ENCODE measurements around the gene TMEM25.
"Not testable (repeated sequence)": the region's sequence is repeated elsewhere in the genome, so short reads cannot be mapped to it uniquely, and the experiment has no call there.

Gene TMEM25

DNA sequence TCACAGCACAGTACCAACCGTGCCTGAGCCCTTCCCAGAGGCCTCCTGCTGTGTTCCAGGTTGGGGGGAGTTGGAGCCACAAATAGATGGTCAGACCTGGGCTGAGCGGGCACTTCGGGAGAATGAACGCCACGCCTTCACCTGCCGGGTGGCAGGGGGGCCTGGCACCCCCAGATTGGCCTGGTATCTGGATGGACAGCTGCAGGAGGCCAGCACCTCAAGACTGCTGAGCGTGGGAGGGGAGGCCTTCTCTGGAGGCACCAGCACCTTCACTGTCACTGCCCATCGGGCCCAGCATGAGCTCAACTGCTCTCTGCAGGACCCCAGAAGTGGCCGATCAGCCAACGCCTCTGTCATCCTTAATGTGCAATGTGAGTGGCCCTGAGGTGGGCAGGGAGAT lies 1.1 kb downstream of the TMEM25 start:
- DNase-seq = no peak

DNA sequence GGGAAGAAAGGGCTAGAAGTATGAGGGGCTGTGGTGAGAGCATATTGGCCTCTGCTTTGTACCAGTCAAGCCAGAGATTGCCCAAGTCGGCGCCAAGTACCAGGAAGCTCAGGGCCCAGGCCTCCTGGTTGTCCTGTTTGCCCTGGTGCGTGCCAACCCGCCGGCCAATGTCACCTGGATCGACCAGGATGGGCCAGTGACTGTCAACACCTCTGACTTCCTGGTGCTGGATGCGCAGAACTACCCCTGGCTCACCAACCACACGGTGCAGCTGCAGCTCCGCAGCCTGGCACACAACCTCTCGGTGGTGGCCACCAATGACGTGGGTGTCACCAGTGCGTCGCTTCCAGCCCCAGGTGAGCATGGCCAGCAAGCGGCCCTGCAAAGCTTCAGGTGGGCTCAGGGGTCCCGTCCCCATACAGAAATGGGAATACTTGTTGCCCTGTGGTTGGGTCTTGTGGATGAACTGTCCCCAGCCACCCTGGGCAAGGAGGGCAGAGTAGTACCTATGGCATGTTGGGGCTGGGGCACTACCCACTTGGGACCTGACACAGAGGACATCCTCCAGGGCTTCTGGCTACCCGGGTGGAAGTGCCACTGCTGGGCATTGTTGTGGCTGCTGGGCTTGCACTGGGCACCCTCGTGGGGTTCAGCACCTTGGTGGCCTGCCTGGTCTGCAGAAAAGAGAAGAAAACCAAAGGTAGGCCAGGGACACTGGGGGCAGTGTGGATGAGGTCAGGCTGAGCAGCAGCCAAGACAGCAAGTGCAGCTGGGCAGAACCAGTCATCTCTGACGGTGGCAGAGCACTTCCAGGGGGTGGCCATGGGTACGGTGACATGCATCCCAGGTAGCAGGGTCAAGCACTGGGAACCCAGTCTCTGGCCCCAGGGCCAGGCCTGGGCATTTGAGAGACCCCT lies 2.1 kb downstream of the TMEM25 start:
- DNase-seq = no peak

DNA sequence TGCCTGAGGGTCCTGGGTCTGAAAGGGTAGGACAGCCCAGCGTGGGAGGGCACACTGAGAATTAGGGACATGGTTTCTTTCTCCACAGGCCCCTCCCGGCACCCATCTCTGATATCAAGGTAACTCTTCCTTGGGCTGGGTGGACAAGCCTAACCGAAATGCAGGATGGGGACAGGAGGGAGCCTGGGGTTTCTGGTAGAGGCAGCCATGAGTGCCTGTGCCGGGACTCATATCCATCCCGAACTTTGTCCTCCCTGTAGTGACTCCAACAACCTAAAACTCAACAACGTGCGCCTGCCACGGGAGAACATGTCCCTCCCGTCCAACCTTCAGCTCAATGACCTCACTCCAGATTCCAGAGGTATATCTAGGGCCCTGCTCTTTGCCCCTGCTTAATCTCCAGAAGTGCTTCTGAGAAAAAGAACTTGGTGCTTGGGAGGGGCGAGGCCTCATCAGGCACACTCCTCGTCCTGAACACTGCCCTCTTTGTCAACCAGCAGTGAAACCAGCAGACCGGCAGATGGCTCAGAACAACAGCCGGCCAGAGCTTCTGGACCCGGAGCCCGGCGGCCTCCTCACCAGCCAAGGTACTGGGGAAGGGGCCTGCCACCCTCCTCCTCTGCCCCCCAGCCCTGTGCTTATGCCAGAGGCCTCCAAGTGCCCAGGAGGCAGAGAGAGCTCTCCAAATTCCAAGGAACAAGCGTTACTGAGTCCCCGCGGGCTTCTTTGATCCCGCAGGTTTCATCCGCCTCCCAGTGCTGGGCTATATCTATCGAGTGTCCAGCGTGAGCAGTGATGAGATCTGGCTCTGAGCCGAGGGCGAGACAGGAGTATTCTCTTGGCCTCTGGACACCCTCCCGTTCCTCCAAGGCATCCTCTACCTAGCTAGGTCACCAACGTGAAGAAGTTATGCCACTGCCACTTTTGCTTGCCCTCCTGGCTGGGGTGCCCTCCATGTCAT lies 3.1 kb downstream of the TMEM25 start:
- peak in 32 of 56 donors; percentile 7 to 62 (median 26) for DNase-seq

DNA sequence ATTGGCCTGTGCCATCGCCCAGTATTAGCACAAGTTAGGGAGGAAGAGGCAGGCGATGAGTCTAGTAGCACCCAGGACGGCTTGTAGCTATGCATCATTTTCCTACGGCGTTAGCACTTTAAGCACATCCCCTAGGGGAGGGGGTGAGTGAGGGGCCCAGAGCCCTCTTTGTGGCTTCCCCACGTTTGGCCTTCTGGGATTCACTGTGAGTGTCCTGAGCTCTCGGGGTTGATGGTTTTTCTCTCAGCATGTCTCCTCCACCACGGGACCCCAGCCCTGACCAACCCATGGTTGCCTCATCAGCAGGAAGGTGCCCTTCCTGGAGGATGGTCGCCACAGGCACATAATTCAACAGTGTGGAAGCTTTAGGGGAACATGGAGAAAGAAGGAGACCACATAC lies 4.3 kb downstream of the TMEM25 start:
- no peak for DNase-seq

DNA sequence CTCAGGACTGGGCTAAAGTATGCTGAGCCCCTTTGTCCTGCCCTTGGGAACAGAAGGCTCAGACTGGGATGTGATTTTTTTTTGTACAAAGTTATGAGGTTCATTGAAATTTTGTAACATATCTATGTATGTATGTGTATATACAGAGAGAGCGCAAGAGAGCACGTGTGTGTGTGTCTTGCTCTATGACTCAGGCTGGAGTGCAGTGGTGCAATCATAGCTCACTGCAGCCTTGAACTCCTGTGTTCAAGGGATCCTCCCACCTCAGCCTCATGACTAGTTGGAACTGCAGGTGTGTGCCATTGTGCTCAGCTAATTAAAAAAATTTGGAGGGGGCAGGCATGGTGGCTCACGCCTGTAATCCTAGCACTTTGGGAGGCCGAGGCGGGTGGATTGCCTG lies 5.7 kb downstream of the TMEM25 start:
- DNase-seq = no peak

DNA sequence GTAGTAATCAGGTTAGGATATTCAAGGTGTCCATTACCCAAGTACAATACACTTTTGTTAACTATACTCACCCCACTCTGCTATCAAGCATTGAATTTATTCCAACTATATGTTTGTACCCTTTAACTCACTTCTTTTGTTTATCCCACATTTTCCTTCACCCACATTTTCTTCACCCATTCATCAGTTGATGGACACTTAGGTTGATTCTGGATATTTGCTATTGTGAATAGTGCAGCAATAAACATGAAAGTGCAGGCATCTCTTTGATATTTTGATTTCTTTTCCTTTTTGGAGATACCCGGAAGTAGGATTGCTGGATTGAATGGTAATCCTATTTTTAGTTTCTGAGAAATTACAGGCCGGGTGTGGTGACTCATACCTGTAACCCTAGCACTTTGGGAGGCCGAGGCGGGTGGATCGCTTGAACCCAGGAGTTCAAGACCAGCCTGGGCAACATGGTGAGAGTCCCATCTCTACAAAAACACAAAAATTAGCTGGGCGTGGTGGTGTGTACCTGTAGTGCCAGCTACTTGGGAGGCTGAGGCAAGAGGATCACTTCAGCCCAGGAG lies 6.5 kb downstream of the TMEM25 start:
- DNase-seq = no peak

DNA sequence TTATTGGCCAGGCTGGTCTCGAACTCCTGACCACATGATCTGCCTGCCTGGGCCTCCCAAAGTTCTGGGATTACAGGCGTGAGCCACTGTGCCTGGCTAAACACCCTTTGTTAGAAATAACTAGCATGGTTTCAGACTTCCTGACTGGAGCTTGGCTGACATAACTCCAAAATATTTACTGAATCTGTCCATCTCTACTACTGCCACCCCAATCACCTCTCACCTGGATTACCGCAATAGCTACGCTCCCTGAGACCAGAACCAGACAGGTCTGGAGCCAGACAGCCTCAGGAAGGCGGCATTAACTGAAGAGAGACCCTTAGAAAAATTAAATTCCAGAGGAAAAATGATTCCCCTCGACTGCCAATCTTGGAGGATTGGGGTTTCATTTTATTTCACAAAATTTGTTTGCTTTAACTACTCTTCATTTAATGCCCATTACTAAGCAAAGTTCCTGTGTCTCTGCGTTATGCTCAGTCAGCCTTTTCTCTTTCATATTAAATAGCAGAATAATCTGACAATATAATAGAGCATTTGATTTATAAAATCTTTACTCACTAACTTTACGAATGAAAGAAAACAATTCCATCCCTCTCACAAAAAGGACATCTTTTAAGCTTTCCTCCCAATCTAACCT lies 13.1 kb downstream of the TMEM25 start:
- no peak for DNase-seq

DNA sequence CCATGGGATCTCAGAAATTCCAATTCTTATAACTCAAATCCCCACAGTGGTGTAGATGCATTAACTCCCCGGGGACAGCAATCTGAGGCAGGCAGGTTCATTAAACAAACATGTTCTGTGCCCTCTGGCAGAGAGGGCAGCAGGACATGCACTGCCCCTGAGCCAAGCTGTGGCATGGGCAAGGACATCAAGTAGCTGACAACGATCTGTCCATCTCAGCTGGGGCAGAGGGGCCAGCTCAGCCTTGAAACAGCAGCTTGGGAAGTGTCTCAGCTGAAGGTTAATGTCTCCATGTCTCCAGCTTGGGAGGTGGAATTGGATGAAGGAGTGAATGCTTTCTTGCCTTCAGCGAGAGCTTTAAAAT lies 13.6 kb downstream of the TMEM25 start:
- no peak for DNase-seq

DNA sequence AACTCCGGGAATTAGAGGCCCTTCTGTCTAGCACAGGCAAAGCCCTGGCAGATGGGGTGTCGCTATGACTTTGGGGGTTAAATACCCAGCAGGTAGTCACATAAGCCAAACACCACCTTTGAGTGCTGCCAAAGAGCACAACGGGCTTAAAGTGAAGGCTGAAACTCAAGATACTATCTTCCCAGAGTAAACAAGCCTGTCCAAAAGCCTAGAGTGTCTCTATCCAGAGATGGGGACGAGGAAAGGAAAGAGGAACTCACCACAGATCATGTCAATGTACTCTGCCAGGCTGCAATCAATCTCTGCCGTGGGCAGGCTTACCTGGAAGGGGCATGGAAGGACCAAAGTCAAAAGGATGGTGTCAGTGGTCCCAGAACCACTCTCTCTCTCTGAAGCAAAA lies 14.5 kb downstream of the TMEM25 start:
- no peak for DNase-seq

DNA sequence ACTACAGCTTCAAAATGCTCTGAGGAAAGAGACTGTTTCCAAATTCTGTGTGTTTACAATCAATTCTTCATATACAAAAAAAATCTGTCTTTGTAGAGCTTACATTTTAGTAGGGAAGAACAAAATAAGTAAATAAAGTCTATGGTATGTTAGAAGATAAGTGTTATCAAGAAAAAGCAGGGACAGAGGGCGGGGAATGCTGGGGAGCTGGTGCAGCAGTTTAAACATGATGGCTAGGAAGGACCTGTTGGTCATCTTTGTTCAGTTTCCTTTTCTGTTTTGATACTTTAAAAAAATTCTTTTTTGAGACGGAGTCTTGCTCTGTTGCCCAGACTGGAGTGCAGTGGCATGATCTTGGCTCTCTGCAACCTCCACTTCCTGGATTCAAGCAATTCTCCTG lies 16.1 kb downstream of the TMEM25 start:
- DNase-seq = no peak

DNA sequence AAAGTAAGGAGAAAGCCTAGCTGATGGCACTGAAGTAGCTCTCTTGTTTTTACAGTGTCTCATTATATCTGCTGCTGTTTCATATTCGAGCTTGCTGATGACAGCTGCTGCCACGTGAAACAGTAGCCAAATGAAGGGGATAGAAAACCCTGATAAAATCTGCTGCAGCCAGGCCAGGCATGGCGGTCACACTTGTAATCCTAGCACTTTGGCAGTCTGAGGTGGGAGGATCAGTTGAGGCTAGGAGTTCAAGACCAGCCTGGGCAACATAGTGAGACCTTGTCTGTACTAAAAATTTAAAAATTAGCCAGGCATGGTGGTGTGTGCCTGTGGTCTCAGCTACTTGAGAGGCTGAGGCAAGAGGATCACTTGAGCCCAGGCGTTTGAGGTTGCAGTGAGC lies 21.3 kb downstream of the TMEM25 start:
- no peak for DNase-seq

DNA sequence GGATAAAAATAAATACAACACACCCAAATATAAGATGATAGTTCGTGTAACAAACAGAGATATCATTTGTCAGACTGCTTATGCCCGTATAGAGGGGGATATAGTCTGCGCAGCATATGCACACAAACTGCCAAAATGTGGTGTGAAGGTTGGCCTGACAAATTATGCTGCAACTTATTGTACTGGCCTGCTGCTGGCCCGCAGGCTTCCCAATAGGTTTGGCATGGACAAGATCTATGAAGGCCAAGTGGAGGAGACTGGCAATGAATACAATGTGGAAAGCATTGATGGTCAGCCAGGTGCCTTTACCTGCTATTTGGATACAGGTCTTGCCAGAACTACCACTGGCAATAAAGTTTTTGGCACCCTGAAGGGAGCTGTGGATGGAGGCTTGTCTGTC lies 29.8 kb downstream of the TMEM25 start:
- DNase-seq = no peak

DNA sequence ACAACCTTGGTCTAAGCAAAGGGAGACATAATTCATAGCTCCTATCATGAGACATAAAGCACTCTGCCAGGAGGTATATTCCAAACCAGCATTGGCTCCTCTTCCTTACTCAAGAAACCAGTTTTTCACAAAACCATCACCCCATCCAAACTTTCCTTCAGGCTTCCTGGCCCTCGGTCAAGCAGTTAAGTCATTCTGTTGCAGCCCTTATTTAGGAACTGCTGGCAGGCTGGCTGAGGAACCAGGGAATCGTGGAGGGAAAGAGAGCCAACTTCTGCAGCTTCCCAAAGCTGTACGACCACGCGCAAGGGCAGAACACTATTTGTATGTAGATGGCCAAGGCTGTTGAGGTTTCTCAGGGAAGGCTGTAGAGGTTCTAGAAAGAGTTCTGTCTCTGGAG lies 34.1 kb downstream of the TMEM25 start:
- peak in 8 of 56 donors; percentile 4 to 36 (median 12) for DNase-seq

DNA sequence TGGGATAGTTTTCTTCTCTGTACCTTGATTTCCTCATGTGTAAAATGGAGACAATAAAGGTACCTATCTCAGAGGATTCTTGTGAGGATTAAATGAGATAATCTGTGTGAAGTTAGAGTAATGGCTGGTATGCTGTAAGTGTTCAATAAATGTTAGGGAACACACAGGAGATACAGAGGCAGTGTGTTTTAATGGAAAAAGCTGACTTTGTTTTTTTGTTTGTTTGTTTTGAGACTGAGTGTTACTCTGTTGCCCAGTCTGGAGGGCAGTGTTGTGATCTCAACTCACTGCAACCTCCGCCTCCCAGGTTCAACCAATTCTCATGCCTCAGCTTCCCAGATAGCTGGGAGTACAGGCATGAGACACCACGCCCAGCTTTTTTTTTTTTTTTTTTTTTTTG lies 38.7 kb downstream of the TMEM25 start:
- DNase-seq = no peak

DNA sequence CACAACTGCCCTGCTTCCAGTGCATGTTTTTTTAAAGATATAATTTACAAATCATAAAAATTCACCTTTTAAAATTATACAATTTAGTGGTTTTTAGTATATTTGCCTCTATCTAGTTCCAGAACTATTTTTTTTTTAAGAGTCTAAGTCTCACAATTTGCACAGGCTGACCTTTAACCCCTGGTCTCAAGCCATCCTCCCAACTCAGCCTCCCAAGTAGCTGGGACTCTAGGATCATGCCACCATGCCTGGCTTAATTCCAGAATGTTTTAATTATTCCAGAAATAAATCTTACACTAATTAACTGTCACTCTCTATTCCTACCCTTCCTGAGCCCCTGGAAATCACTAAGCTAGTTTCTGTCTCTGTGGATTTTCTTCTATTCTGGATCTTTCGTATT lies 39.8 kb downstream of the TMEM25 start:
- no peak for DNase-seq

DNA sequence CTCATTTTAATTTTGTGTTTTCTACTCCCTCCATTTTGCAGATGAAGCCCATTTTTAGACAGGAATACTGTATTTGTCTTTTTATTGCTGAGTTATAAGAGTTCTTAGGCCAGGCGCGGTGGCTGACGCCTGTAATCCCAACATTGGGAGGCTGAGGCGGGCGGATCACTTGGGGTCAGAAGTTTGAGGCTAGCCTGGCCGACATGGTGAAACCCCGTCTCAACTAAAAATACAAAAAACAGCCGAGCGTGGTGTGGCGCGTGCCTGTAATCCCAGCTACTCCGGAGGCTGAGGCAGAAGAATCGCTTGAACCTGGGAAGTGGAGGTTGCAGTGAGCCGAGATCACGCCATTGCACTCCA lies 40.7 kb downstream of the TMEM25 start:
- peak in 2 of 56 donors; percentile 6 to 9 for DNase-seq

DNA sequence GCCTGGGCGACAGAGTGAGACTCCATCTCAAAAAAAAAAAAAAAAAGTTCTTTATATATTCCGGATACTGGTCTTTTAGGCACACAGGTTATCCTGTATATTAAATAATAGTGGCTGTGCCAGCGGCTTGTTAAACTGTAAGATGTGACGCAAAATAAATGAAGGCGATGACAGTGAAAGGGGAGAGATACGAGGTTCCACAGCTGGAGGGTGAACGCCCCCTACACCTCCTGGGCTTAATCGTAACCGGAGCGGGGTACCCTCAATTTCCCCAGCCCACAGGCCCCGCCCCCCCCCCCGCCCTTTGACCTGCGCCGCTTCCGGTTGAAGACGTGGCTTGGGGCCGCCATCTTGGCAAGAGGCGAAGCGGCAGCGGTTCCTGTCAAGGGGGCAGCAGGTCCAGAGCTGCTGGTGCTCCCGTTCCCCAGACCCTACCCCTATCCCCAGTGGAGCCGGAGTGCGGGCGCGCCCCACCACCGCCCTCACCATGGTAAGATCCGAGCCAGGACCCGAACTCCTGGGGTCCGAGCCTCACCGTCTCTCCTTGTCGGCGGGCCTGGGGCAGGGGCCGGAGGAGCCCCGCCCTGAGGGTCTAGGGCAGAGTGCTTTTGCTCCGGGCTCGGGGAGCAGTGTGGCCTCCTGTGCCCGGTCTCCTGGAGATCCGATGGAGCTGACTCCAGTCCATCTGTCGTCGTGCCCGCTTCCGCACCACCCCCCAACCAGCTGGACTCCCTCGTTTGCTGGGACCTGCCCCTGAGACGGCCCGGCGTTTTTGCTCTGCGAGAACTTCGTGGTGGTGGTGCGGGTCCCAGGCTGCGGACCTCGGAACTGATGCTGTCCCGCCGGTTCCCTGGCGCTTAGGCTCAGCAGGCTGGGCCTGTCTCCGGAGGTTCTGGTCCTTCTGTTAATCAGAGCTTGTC lies 41.3 kb downstream of the TMEM25 start, which contains the start of gene ARCN1:
Gene ARCN1 (plus strand): TSS at position 349 of the 920 bp plus-strand sequence. CDS start 139 bp downstream, at position 488.
- DNase-seq = peak in 54 of 56 donors; percentile 22 to 83 (median 68)

DNA sequence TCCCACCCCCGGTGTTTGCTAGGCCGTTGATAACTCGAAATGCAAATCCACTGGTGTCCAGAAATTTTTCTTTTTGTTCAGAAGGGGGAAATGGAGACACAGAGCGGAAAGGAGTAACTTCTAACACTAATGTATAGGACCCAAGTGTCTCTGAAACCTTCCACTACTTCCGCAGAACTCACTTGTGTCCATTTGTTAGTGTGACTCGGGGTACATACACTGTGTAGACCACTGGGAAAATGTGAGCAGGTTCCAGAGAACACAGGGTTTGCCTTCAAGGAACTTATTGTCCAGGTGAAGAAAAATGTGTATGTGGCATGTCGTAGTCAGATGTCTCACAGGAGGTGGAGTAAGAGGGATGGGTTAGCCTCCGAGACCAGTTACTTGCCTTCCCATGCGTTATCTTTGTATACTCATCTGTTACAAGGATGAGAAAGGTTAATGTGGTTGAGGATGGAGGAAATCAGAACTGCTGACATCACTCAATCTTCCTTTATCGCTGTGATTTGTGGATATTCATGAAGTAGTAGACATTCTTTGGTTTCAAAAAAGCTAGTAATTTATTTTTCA lies 42.1 kb downstream of the TMEM25 start:
- DNase-seq = peak in 2 of 56 donors; percentile 37 to 39

DNA sequence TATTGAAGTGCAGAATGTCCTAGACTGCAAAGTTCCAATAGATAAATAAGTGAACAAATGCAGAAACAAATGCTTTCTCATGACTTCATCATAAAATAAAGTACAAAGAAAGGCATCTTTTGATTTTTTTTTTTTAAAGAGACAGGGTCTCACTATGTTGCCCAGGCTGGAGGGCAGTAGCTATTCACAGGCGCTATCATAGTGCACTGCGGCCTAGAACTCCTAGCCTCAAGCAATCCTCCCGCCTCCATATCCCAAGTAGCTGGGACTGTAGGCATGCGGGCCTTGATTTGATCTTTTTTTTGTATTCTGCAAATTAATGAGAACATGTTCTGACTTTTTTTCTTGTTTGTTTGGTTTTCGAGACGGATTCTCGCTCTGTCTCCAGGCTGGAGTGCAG lies 43.6 kb downstream of the TMEM25 start:
- DNase-seq = no peak

DNA sequence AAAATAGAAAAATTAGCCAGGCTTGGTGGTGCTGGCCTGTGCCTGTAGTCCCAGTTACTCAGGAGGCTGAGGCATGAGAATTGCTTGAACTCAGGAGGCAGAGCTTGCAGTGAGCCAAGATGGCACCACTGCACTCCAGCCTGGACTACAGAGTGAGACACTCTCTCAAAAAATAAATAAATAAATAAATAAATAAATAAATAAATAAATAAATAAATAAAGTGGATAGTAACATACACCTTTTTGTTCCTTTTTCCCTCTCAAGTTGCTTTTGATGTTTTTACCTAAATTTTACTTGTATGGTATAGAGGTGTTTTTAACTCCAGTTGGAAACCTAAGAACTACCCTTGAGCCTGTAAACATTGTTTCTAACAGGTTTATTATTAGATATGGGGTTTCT lies 47.0 kb downstream of the TMEM25 start:
- DNase-seq = not testable (repeated sequence)
